SK-N-SH (cell line): ENCODE results near the gene C7orf33. TPM values are rescaled to one million over a fixed set of nuclear protein-coding genes. Genes with fewer than 3 reads are reported as not detected.

Experiments used
- CTCF ChIA-PET: fragments of 300-600, 350-600 bp; formaldehyde crosslinking; extraction: SDS; loops from one replicate; lab custom pipeline; 2021; lab: Yijun Ruan, JAX
- POLR2A ChIA-PET: fragments of 350-600 bp; sonication (Branson Sonifier 250); formaldehyde crosslinking; extraction: SDS; loops from one replicate; lab custom pipeline; 2020; ENCODE audit warnings: antibody characterized with exemption, inconsistent platforms; lab: Yijun Ruan, JAX
- DNase-seq: peaks from one replicate; pipeline ENCODE4 v3.0.0; 2012
- H2AFZ ChIP-seq: fragments of 200-600 bp; sonication (generic); 2 replicates; pipeline ENCODE4 v1.8.1; 2016; ENCODE audit warnings: antibody characterized with exemption, mild to moderate bottlenecking, low read depth
- H3F3A ChIP-seq: fragments of 200-600 bp; sonication (generic); replicated peaks from 2 replicates; pipeline ENCODE3; 2016; ENCODE audit warnings: antibody characterized with exemption, mild to moderate bottlenecking; ENCODE audit not compliant: insufficient read depth
- H3K27ac ChIP-seq, 2 experiments: fragments of 200-500 bp in 1 of 2; fragments of 200-600 bp in 1 of 2; sonication (Bioruptor generic) in 1 of 2; sonication (generic), shearing (Covaris generic) in 1 of 2; 2 replicates each; pipeline versions ENCODE4 v1.5.1 to v1.6.1; 2014 to 2016; ENCODE audit warnings: low read depth in 2 of 2, inconsistent platforms in 1 of 2, low read length in 1 of 2, mild to moderate bottlenecking in 1 of 2, mixed read lengths in 1 of 2
- H3K27me3 ChIP-seq: fragments of 200-600 bp; sonication (generic), shearing (Covaris generic); 2 replicates; pipeline ENCODE4 v1.6.1; 2016; ENCODE audit warnings: mixed run types; ENCODE audit not compliant: insufficient read depth
- H3K36me3 ChIP-seq, 2 experiments: fragments of 200-500 bp in 1 of 2; fragments of 200-600 bp in 1 of 2; sonication (Bioruptor generic) in 1 of 2; sonication (generic) in 1 of 2; replicated peaks in 1 of 2; 2 replicates each; pipeline versions ENCODE3 to v1.5.1; 2014 to 2016; ENCODE audit warnings: low read length in 1 of 2, mild to moderate bottlenecking in 1 of 2; ENCODE audit not compliant: insufficient read depth in 2 of 2, control insufficient read depth in 1 of 2
- H3K4me1 ChIP-seq, 2 experiments: fragments of 200-500 bp in 1 of 2; fragments of 200-600 bp in 1 of 2; sonication (Bioruptor generic) in 1 of 2; sonication (generic), shearing (Covaris generic) in 1 of 2; 2 replicates each; pipeline versions ENCODE4 v1.5.1 to v1.6.1; 2014 to 2016; ENCODE audit warnings: low read depth in 1 of 2, low read length in 1 of 2, mixed run types in 1 of 2; ENCODE audit not compliant: insufficient read depth in 2 of 2, control insufficient read depth in 1 of 2
- H3K4me2 ChIP-seq: fragments of 200-600 bp; sonication (generic), shearing (Covaris generic); 2 replicates; pipeline ENCODE4 v1.6.1; 2017; ENCODE audit warnings: mixed run types
- H3K4me3 ChIP-seq, 2 experiments: fragments of 200-500 bp in 1 of 2; fragments of 200-600 bp in 1 of 2; sonication (Bioruptor generic) in 1 of 2; sonication (generic), shearing (Covaris generic) in 1 of 2; 2 replicates each; pipeline versions ENCODE4 v1.5.1 to v1.8.1; 2014 to 2016; ENCODE audit warnings: low read depth in 2 of 2, inconsistent platforms in 1 of 2, low read length in 1 of 2, mild to moderate bottlenecking in 1 of 2, mixed read lengths in 1 of 2, moderate library complexity in 1 of 2
- H3K79me2 ChIP-seq: fragments of 200-600 bp; sonication (generic); 2 replicates; pipeline ENCODE4 v1.8.1; 2017; ENCODE audit warnings: mild to moderate bottlenecking; ENCODE audit not compliant: insufficient read depth
- H3K9ac ChIP-seq: fragments of 200-600 bp; sonication (generic); 2 replicates; pipeline ENCODE4 v1.6.1; 2017; ENCODE audit warnings: mixed run types
- H3K9me2 ChIP-seq: fragments of 200-600 bp; sonication (generic); 2 replicates; pipeline ENCODE4 v1.6.1; 2017; ENCODE audit warnings: mixed run types
- H3K9me3 ChIP-seq: fragments of 200-600 bp; sonication (generic); 2 replicates; pipeline ENCODE4 v1.6.1; 2017; ENCODE audit warnings: mixed run types, mild to moderate bottlenecking, moderate library complexity
- H4K20me1 ChIP-seq: fragments of 200-600 bp; sonication (generic); 2 replicates; pipeline ENCODE4 v1.6.1; 2017; ENCODE audit warnings: mild to moderate bottlenecking, mixed run types; ENCODE audit not compliant: insufficient read depth
- CHD2 ChIP-seq: fragments of 150-350 bp; IDR thresholded peaks from 2 replicates; pipeline ENCODE4 v1.6.1; 2018; ENCODE audit warnings: low read length; ENCODE audit not compliant: partially characterized antibody
- ELF1 ChIP-seq: IDR thresholded peaks from 2 replicates; pipeline ENCODE4 v1.4.0; 2012
- EP300 ChIP-seq, 2 experiments: IDR thresholded peaks; 2 replicates each; pipeline versions ENCODE4 v1.4.0 to v1.6.1; 2012; ENCODE audit warnings: borderline replicate concordance in 1 of 2, low read depth in 1 of 2, low read length in 1 of 2
- EZH2phosphoT487 ChIP-seq: fragments of 200-600 bp; sonication (generic); IDR thresholded peaks from 2 replicates; pipeline ENCODE4 v1.6.1; 2017; ENCODE audit warnings: low read depth, mixed run types, mild to moderate bottlenecking, antibody characterized with exemption, moderate library complexity, borderline replicate concordance
- FOSL2 ChIP-seq: IDR thresholded peaks from 2 replicates; pipeline ENCODE4 v1.4.0; 2012; ENCODE audit warnings: low read depth, mild to moderate bottlenecking, moderate library complexity, borderline replicate concordance
- FOXJ3 ChIP-seq: sonication (generic); formaldehyde crosslinking; IDR thresholded peaks from 2 replicates; pipeline ENCODE4 v1.5.1; 2020; ENCODE audit warnings: mild to moderate bottlenecking, missing genetic modification reagents
- FOXM1 ChIP-seq: IDR thresholded peaks from 2 replicates; pipeline ENCODE4 v1.4.0; 2012; ENCODE audit warnings: low read depth, mild to moderate bottlenecking
- GATA2 ChIP-seq: sonication (generic); formaldehyde crosslinking; IDR thresholded peaks from 2 replicates; pipeline ENCODE4 v1.5.0; 2020; ENCODE audit warnings: mild to moderate bottlenecking, missing genetic modification reagents
- IRF3 ChIP-seq: fragments of 150-350 bp; IDR thresholded peaks from 2 replicates; pipeline ENCODE4 v1.6.1; 2016; ENCODE audit warnings: mild to moderate bottlenecking, low read depth, low read length
- JUND ChIP-seq: IDR thresholded peaks from 2 replicates; pipeline ENCODE4 v1.4.0; 2012
- MXI1 ChIP-seq: IDR thresholded peaks from 2 replicates; pipeline ENCODE4 v1.6.1; 2012; ENCODE audit warnings: mild to moderate bottlenecking, low read depth, low read length, improper control_type of control experiment
- NRF1 ChIP-seq: IDR thresholded peaks from 2 replicates; pipeline ENCODE4 v1.6.1; 2012; ENCODE audit warnings: low read depth, mild to moderate bottlenecking, low read length
- RAD21 ChIP-seq: IDR thresholded peaks from 2 replicates; pipeline ENCODE4 v1.6.1; 2012; ENCODE audit warnings: mild to moderate bottlenecking, low read length
- REST ChIP-seq: IDR thresholded peaks from 2 replicates; pipeline ENCODE4 v1.6.1; 2012; ENCODE audit warnings: mild to moderate bottlenecking, low read depth, low read length, moderate library complexity
- RFX5 ChIP-seq: IDR thresholded peaks from 2 replicates; pipeline ENCODE4 v1.6.1; 2012; ENCODE audit warnings: mild to moderate bottlenecking, improper control_type of control experiment, low read length
- SIN3A ChIP-seq: IDR thresholded peaks from 2 replicates; pipeline ENCODE4 v1.6.1; 2012; ENCODE audit warnings: low read depth, mild to moderate bottlenecking, low read length, moderate library complexity, borderline replicate concordance
- SMC3 ChIP-seq: IDR thresholded peaks from 2 replicates; pipeline ENCODE4 v1.6.1; 2012; ENCODE audit warnings: low read depth, low read length, improper control_type of control experiment
- TCF12 ChIP-seq: IDR thresholded peaks from 2 replicates; pipeline ENCODE4 v1.4.0; 2012
- YY1 ChIP-seq: IDR thresholded peaks from 2 replicates; pipeline ENCODE4 v1.4.0; 2012; ENCODE audit warnings: low read depth, mild to moderate bottlenecking
- WGBS: methylation state at CpG from one replicate; pipeline ENCODE4 v1.1.6; 2017; ENCODE audit warnings: low lambda C conversion rate; 5-methylcytosine and 5-hydroxymethylcytosine counted together
- polyA plus RNA-seq, 3 experiments: library from polyadenylated mRNA; depleted of rRNA; stranded (reverse); fragments of >200 nt; gene quantifications; 2 replicates each; pipeline ENCODE4 v1.2.3, GENCODE V29; 2012
- TF ChIP-seq, protein P1 (sequence below): fragments of 200-600 bp; sonication (generic); IDR thresholded peaks from 2 replicates; pipeline ENCODE4 v1.6.1; 2017; ENCODE audit warnings: antibody characterized with exemption, mild to moderate bottlenecking, moderate library complexity

C7orf33 gene
- polyA plus RNA-seq, 1 of the 3 experiments (the other 2 are of a cell fraction), result not detected

DNA sequence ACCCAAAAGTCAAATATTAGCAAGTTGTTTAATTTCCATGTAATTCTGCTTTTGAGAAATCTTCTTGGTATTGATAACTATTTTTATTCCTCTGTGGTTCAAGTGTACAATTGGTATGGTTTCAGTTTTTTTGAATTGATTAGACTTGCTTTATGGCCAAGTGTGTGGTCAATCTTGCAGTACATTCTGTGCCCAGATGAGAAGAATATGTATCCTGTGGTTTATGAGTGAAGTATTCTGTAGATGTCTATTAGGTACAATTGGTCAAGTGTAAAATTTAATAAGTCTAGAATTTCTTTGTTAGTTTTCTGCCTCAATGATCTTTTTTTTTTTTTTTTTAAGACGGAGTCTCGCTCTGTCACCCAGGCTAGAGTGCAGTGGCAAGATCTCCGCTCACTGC lies 36.6 kb upstream of the C7orf33 start (continued):
- no peak for TF ChIP-seq REST
- TF ChIP-seq RAD21, result no peak

DNA sequence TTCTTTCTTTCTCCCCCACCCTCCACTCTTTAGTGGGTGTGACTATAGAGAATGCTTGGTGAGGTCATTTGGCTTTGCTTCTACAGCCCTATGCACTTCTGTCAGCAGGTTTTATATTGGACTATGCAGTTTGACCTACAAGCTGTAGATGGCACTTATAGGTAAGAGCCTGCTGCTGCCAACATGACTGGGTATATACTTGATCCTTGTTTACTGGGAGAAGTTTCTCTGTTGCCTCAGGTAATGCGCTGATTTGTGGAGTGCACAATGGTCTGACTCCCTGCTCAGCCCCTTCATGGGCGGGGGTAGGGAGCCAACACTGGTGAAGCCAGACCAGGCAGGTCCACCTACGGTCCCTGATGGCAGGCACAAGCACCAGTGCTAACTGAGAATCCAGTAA lies 33.7 kb upstream of the C7orf33 start:
- no peaks in the 10 kb centered on the region for H3K4me1 ChIP-seq
- no peak overlapping the region for H3K4me3 ChIP-seq
- CTCF ChIA-PET, result interaction anchor here (1.5 to 5.7 kb wide), 3 partner anchors 19 to 299 kb away, joined by 5 to 48 read pairs (median 5); no protein-coding TSS in a partner anchor
- H3K27ac ChIP-seq, result no peak overlapping the region
- TF ChIP-seq EZH2phosphoT487, result no peak
- TF ChIP-seq JUND, result no peak
- TF ChIP-seq IRF3, result no peak
- TF ChIP-seq FOXM1, result no peak
- no peak for TF ChIP-seq FOSL2
- TF ChIP-seq TCF12, result no peak
- no peak for TF ChIP-seq FOXJ3 (CRISPR knock-in tag)
- no peak for TF ChIP-seq SMC3
- TF ChIP-seq SIN3A, result no peak
- TF ChIP-seq GATA2 (CRISPR knock-in tag), result no peak
- TF ChIP-seq REST, result no peak
- TF ChIP-seq MXI1, result no peak
- no peak for TF ChIP-seq NRF1
- TF ChIP-seq, protein P1, sequence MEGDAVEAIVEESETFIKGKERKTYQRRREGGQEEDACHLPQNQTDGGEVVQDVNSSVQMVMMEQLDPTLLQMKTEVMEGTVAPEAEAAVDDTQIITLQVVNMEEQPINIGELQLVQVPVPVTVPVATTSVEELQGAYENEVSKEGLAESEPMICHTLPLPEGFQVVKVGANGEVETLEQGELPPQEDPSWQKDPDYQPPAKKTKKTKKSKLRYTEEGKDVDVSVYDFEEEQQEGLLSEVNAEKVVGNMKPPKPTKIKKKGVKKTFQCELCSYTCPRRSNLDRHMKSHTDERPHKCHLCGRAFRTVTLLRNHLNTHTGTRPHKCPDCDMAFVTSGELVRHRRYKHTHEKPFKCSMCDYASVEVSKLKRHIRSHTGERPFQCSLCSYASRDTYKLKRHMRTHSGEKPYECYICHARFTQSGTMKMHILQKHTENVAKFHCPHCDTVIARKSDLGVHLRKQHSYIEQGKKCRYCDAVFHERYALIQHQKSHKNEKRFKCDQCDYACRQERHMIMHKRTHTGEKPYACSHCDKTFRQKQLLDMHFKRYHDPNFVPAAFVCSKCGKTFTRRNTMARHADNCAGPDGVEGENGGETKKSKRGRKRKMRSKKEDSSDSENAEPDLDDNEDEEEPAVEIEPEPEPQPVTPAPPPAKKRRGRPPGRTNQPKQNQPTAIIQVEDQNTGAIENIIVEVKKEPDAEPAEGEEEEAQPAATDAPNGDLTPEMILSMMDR, result no peak
- TF ChIP-seq ELF1, result no peak
- no peak for TF ChIP-seq CHD2
- TF ChIP-seq EP300 (IDR thresholded peaks at IDR 0.05; ENCODE audit: borderline replicate concordance in 1 of 2, low read depth in 1 of 2, low read length in 1 of 2), result no peak
- TF ChIP-seq RFX5, result no peak
- TF ChIP-seq YY1, result no peak
- no peaks in the 10 kb centered on the region for H3K36me3 ChIP-seq
- H3K27me3 ChIP-seq, result no peaks in the 10 kb centered on the region
- no peaks in the 10 kb centered on the region for H4K20me1 ChIP-seq
- no peak overlapping the region for H3K9ac ChIP-seq
- H3K9me3 ChIP-seq, result no peaks in the 10 kb centered on the region
- no peaks in the 10 kb centered on the region for H3K9me2 ChIP-seq
- no peaks in the 10 kb centered on the region for H3K79me2 ChIP-seq
- H2AFZ ChIP-seq, result no peak overlapping the region
- WGBS, result 55% methylated on average over 3 of the region's 3 CpGs
- no peak for DNase-seq
- no peak overlapping the region for H3K4me2 ChIP-seq
- POLR2A ChIA-PET, result no interaction called here
- H3F3A ChIP-seq, result no peaks in the 10 kb centered on the region
